ENCODE measurements around the gene SPIRE1.

- no peak for TF ChIP-seq CTCF (IDR thresholded peaks at IDR 0.05)
- TF ChIP-seq POLR2A (IDR thresholded peaks at IDR 0.05) = no peak
These were observed 241.7 kb downstream of the SPIRE1 start for GRCh38 chr18:12416098-12416729.
